SK-N-MC (cell line): ENCODE data around the gene CDC42BPB.
A peak's percentile ranks its signal among the peaks of the same experiment; 100 is the strongest.
"Not testable (repeated sequence)": the region's sequence is repeated elsewhere in the genome, so short reads cannot be mapped to it uniquely, and the experiment has no call there.

ENCODE experiments used
- DNase-seq: peaks from one replicate; pipeline ENCODE4 v3.0.0-alpha.2; 2011; ENCODE audit warnings: low read depth, low spot score
- H3K27ac ChIP-seq: fragments of 200-600 bp; sonication (generic); 2 replicates; pipeline ENCODE4 v1.5.1; 2016; ENCODE audit warnings: mixed run types
- H3K36me3 ChIP-seq: fragments of 200-600 bp; sonication (generic); 2 replicates; pipeline ENCODE4 v1.6.1; 2017; ENCODE audit warnings: antibody characterized with exemption, low read length, mixed read lengths; ENCODE audit not compliant: insufficient read depth
- H3K4me3 ChIP-seq: fragments of 200-600 bp; sonication (generic); 2 replicates; pipeline ENCODE4 v1.5.1; 2016
- H3K9ac ChIP-seq: fragments of 200-600 bp; sonication (generic); 2 replicates; pipeline ENCODE4 v1.8.0; 2017; ENCODE audit warnings: mixed run types, mixed read lengths; ENCODE audit not compliant: insufficient read length
- H3K9me3 ChIP-seq: fragments of 200-600 bp; sonication (generic); 2 replicates; pipeline ENCODE4 v1.6.1; 2017; ENCODE audit warnings: low read depth, mild to moderate bottlenecking, antibody characterized with exemption, low read length, moderate library complexity, mixed read lengths
- EZH2 ChIP-seq: fragments of 200-600 bp; sonication (generic); IDR thresholded peaks from one replicate; pipeline ENCODE4 v1.6.1; 2017; ENCODE audit warnings: antibody characterized with exemption
- FOXP2 ChIP-seq: optimal IDR thresholded peaks from 2 replicates; pipeline ENCODE3; 2011; ENCODE audit warnings: mild to moderate bottlenecking, moderate library complexity; ENCODE audit not compliant: insufficient read depth; ENCODE audit errors: extremely low read length, control extremely low read depth
- POLR2AphosphoS5 ChIP-seq: IDR thresholded peaks from 2 replicates; pipeline ENCODE4 v1.6.1; 2012; ENCODE audit warnings: mild to moderate bottlenecking, low read depth, low read length, borderline replicate concordance

Gene CDC42BPB

GRCh38 chr14:102930753-102931579, 126.4 kb downstream of the CDC42BPB start:
- no peak for DNase-seq
- peak overlapping the region; percentile 91 for H3K4me3 ChIP-seq
- peaks cover 13% of the 10 kb centered on the region; the same call in 1 of the 2 replicates for H3K36me3 ChIP-seq
- no peak overlapping the region for H3K27ac ChIP-seq
- H3K9ac ChIP-seq = no peak overlapping the region
- no peak for TF ChIP-seq FOXP2
- no peak for TF ChIP-seq POLR2AphosphoS5
- H3K9me3 ChIP-seq = no peaks in the 10 kb centered on the region

GRCh38 chr14:102930138-102930752, 127.1 kb downstream of the CDC42BPB start:
- no peaks in the 10 kb centered on the region for H3K9me3 ChIP-seq
- no peak overlapping the region for H3K27ac ChIP-seq
- no peak for TF ChIP-seq POLR2AphosphoS5
- TF ChIP-seq FOXP2 = no peak
- TF ChIP-seq EZH2 = no peak
- peak overlapping the region; percentile 79 for H3K9ac ChIP-seq
- no peak for DNase-seq
- H3K4me3 ChIP-seq = peak overlapping the region; percentile 91
- H3K36me3 ChIP-seq = peaks cover 13% of the 10 kb centered on the region; the same call in 1 of the 2 replicates

DNA sequence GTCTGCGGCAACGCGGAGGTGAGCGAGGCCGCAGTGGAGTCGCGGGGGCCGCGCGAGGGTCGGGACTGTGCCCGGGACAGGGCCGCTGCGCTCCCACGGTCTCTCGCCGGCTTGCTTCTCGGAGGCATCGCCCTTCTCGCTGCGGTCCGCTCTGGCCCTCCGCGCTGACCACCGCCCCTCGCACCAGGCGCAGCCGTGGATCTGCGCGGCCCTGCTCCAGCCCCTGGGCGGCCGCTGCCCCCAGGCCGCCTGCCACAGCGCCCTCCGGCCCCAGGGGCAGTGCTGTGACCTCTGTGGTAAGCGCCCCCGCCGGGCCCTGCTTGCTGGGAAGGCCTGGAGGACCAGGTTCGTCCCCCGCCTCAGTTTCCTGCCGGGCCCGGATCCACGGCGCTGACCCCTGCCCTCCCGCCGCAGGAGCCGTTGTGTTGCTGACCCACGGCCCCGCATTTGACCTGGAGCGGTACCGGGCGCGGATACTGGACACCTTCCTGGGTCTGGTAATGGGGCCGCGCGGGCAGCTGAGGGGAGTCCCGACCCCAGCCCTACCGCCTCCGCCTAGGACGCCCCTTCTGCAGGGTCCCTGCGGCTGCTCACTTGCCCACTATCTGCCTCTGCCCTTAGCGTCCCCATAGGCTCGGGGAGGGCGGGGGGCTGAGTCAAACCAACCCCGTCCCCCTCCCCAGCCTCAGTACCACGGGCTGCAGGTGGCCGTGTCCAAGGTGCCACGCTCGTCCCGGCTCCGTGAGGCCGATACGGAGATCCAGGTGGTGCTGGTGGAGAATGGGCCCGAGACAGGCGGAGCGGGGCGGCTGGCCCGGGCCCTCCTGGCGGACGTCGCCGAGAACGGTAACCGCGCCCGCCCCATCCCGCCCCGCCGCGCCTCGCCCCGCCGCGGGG, 127.9 kb downstream of the CDC42BPB start:
- Histone ChIP-seq H3K9ac (peak overlapping the region; percentile 79), H3K9me3 (no peaks in the 10 kb centered on the region), H3K36me3 (peaks cover 13% of the 10 kb centered on the region; the same call in 1 of the 2 replicates), H3K4me3 (peak overlapping the region; percentile 91), H3K27ac (no peak overlapping the region)
- no peak for TF ChIP-seq FOXP2
- 0 out of 2 replicates have a peak, but pooled peaks have one; percentile 12 for TF ChIP-seq POLR2AphosphoS5
- DNase-seq = no peak

GRCh38 chr14:102928412-102929240, 128.7 kb downstream of the CDC42BPB start:
- Histone ChIP-seq H3K9ac (peak overlapping the region; percentile 79), H3K27ac (no peak overlapping the region), H3K9me3 (no peaks in the 10 kb centered on the region), H3K4me3 (peak overlapping the region; percentile 91), H3K36me3 (peaks cover 10% of the 10 kb centered on the region; the same call in 1 of the 2 replicates)
- peak; percentile 67 for TF ChIP-seq POLR2AphosphoS5
- no peak for TF ChIP-seq EZH2
- no peak for DNase-seq

- Histone ChIP-seq H3K4me3 (peak overlapping the region; percentile 91), H3K27ac (no peak overlapping the region), H3K9me3 (no peaks in the 10 kb centered on the region), H3K36me3 (peaks cover 3% of the 10 kb centered on the region; the same call in 1 of the 2 replicates), H3K9ac (peak overlapping the region; percentile 32)
- TF ChIP-seq POLR2AphosphoS5 (no peak), EZH2 (no peak), FOXP2 (no peak)
- no peak for DNase-seq
These were observed 129.4 kb downstream of the CDC42BPB start for GRCh38 chr14:102927878-102928411.

GRCh38 chr14:102927346-102927877, 129.9 kb downstream of the CDC42BPB start:
- Histone ChIP-seq H3K4me3 (no peak overlapping the region), H3K9me3 (no peaks in the 10 kb centered on the region), H3K27ac (no peak overlapping the region), H3K36me3 (peaks cover 3% of the 10 kb centered on the region; the same call in 1 of the 2 replicates), H3K9ac (no peak overlapping the region)
- TF ChIP-seq FOXP2 (no peak), POLR2AphosphoS5 (no peak), EZH2 (no peak)
- DNase-seq = no peak

DNA sequence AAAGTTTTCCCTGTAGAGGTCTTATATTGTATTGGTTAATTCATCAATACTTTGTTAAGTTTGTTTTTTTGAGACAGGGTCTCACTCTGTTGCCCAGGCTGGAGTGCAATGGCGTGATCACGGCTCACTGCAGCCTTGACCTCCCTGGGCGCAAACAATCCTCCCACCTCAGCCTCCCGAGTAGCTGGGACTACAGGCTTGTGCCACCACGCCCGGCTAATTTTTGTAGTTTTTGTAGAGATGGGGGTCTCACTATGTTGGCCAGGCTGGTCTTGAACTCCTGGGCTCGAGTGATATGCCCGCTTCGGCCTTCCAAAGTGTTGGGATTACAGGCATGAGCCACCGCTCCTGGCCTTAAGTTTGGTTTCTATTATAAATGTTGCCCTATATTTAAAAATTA, 130.5 kb downstream of the CDC42BPB start:
- DNase-seq, H3K9me3 ChIP-seq, H3K4me3 ChIP-seq, H3K36me3 ChIP-seq, H3K27ac ChIP-seq, H3K9ac ChIP-seq: not testable (repeated sequence)
